Activated gamma-delta T cell treated with Interleukin-2 at 50 U/mL for 16 hours (primary cell): ENCODE measurements around the gene CNOT3.

Experiments used
- DNase-seq: peaks from one replicate; pipeline ENCODE4 v3.0.0-alpha.2; 2020

CNOT3 gene

DNA sequence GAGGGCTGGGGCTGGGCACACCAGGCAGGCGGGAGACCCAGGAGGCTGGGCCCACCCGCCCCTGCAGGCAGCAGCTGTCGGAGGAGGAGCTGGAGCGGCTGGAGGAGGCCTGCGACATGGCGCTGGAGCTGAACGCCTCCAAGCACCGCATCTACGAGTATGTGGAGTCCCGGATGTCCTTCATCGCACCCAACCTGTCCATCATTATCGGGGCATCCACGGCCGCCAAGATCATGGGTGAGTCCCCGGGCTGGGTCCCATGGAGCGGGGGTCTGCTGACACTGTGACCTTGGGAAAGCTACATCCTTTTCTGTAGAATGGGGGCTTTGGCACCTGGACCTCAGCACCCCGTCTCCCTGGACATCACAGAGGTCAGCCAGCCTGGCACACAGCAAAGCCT is 13.9 kb upstream of the CNOT3 start:
- no peak for DNase-seq

DNA sequence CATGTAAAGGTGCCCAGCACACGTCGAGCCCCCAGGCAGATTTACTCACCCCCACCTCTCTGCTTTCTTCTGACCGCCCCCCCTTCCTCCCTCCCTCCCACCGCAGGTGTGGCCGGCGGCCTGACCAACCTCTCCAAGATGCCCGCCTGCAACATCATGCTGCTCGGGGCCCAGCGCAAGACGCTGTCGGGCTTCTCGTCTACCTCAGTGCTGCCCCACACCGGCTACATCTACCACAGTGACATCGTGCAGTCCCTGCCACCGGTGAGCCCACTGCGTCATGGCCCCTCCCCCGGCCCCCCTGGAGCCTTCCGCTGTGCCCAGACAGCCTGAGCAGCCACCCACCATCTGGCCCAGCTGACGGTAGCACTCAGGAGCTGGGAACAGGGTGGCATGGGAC is 13.2 kb upstream of the CNOT3 start:
- DNase-seq = no peak

DNA sequence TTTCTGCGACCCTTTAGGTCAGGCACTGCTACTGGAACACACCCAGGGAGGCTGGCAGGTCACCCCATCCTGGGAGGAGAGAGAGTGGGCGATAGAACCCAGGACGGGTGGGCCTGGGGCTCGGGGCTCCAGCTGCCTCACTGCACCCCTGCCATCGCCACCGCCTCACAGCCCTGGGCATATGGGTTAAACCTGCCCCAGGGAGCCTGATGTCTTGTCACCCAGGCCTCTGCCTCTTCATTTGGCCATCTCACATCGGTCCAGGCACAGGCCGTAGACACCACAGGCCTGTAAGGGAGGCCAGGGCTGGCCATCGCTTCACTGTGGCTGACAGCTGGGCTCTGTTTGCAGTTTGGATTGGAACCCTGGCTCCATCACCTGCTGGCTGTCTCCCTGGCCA is 11.8 kb upstream of the CNOT3 start:
- no peak for DNase-seq

DNA sequence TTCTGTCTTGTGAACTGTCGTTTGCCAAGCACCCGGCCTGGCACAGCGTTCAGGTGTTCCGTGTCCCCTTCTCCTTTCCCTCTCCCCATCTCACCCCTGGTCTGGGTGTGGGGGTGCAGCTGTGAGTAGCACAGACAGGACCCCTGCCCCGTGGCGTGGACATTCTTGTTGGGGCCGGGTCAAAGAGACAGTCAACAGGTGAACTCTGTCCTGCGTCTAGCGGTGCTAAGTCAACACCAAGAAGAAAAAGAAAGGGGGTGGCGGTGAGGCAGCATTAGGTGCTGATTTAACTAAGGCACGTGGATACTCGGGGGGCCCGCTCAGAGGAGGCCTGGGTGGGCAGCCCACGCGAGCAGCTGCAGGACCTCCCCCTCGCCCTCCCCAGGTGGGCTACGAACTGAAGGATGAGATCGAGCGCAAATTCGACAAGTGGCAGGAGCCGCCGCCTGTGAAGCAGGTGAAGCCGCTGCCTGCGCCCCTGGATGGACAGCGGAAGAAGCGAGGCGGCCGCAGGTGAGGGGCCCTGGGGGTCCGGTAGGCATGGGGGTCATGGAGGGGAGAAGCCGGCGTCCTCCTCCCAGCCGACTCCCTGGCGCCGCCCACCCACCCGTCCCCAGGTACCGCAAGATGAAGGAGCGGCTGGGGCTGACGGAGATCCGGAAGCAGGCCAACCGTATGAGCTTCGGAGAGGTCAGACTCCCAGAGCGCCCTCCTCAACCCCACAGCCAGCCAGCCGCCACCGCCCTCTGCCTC is 9.7 kb upstream of the CNOT3 start:
- DNase-seq = no peak

DNA sequence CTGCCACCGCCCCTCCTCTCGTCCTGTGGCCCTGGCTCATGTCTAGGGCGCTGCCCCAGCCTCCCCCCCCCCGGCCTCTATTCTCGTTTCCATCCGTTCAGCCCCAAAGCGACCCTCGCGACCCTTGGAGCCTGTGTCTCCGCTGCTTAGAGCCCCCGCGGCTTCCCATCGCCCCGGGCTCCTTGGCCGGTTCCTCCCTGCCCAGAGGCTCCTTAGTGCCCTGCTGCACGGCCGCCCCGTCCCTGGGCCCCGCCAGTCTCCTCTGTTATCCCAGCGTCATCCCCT is 9.2 kb upstream of the CNOT3 start:
- no peak for DNase-seq

DNA sequence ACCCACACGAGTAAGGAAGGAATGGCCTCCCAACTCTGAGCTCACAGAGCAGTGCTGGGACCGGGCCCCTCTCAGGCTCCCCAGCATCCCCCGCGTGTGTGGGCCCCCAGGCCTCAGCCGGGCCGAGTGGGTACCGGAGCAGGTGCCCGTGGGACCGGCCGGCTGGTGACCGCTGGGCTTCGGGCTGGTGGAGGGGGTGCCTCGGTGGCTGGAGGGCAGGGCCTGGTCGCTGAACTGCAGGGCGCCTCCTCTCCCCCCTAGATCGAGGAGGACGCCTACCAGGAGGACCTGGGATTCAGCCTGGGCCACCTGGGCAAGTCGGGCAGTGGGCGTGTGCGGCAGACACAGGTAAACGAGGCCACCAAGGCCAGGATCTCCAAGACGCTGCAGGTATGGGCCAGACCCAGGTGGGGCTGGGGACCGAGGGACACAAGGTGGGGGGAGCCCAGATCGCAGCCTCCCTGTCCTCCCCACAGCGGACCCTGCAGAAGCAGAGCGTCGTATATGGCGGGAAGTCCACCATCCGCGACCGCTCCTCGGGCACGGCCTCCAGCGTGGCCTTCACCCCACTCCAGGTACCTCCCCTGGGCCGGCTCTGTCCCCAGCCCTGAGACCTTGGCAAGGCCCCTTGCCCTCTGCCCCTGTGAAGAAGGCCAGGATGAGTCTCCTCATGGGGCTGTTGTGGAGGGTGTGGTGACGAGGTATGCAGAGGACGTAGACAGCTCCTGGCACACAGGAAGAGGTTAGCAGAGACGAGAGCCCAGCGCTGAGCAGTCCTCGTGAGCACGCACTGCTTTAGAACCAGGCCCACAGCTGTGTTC is 8.6 kb upstream of the CNOT3 start:
- DNase-seq = no peak

DNA sequence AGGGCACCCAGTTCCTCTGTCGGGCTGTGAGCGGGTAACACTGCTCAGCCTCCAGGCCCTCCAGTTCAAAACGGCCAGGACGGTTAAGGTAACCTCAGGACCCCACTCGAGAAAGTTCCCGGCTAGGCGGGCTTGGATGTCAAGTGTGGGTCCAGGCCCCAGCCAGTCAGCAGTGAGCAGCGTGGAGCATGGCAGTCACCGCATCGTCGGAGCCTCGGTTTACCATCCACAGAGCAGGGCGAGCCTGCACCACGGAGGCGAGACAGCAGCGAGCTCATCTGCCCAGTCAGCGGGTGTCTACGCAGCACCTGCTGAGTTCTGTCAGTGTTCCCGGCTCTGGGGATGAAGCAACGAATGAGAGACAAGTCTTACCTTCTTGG is 8.0 kb upstream of the CNOT3 start:
- no peak for DNase-seq

DNA sequence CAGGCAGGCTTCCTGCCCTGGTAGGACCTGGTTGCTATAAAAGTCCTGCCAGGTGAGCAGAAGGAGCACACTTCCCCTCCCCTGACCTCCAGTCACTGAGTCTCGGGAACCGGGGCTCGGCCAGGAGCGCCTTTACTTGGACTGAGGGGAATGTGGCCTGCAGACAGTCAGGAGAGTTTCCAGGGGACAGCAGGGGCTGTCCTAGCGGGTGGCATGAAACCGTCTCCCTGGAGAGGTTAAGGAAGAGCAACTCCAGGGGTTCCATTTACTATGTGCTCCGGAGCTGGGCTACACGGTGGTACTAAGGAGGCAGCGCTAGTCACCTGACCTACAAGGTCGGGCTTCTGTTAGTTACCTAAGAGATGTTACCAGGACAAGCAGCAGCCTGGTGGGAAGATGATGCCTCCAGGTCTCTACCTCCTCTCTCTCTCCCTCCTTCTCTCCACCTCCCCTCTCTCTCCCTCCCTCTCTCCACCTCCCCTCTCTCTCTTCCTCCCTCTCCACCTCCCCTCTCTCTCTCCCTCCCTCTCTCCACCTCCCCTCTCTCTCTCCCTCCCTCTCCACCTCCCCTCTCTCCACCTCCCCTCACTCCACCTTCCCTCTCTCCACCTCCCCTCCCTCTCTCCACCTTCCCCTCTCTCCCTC is 4.1 kb upstream of the CNOT3 start:
- DNase-seq = no peak

DNA sequence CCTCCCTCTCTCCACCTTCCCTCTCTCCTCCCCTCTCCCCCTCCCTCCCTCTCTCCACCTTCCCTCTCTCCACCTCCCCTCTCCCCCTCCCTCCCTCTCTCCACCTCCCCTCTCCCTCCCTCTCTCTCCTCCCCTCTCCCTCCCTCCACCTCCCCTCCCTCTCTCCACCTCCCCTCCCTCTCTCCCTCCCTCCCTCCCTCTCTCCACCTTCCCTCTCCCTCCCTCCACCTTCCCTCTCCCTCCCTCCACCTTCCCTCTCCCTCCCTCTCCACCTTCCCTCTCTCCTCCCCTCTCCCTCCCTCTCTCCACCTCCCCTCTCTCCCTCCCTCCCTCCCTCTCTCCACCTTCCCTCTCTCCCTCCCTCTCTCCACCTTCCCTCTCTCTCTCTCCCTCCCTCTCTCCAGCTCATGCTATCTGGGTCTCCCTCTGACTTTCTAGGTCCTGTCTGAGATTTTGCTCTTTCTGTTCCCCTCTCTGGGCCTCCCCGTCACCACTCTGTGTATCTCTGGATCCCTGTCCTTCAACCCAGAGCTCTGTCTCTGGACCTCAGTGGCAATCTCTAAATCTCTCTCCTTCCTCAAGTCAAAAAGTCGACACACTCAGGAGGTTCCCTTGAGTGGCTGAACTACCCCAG is 3.5 kb upstream of the CNOT3 start:
- DNase-seq = no peak

DNA sequence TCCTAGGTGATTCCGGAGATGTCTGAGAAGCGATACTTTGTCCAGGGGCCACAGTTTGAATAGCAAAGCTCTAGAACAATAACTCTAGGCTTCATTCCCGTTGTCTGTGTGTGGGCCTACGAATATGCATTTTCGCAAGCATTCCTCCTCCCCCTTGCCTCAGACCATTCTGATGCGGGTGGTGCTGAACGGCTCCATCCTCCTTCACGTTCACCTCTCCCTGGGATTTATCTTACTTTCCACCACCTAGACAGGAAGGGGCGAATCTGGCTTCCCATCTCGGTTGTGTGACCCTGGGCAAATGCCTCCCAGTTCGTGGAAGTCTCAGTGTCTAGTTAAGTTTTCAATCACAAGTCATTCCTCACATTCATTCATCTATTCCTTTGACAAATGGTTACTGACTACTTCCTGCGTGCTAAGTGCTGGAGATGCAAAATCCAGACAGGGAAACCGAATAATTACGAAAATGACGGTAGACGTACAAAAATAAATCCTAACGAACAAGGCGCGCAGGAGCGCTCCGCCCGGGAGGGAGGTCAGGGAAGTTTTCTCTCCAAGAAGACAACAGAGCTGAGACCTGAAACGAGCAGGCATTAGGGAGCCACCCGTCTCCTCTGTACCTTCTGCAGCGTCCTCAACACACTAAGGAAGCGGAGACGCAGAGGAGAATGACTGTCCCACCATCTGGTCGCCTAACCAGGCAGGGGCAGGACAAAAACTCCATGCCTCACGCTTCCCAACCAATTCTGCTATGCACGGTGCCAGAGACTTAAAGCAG is 1.3 kb upstream of the CNOT3 start:
- DNase-seq = no peak

DNA sequence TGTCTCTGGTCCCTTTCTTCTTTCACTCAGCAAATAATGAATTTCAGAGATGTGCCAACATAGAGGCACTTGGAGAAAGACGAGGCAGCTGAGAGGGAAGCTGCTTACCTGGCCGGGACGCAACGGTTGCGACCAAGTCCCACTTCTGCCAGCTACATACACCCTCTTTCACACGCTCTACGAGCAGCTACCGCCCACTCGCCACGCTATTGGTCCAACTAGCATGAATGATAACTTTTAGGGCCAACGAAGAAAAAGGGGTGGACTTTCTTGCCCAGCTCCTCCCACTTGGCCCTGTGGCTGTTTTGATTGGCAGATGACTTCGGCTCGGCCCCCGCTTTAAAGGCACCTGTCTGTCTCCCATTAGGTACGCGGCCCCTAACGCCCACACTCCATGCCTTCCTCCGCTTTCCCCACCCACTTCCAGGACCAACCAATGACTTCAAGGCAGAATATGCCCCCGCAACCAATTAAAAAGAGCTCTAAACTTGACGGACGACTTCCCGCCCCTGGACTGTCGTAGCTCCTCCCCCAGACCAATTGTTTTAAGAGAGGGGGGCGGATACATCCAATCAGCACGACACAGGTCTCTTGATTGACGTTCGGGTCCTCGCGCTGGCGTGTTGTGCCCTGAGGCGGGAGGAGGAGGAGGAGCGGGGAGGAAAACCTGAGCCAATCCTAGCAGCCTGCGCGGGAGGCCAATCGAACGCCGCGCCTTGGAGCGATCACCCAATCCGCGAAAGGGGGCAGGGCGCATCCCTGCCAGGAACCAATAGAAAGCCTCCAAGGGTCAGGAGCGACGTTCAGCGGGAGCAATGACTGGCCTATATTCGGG is 481 bp upstream of the CNOT3 start:
- DNase-seq = peak; percentile 99

DNA sequence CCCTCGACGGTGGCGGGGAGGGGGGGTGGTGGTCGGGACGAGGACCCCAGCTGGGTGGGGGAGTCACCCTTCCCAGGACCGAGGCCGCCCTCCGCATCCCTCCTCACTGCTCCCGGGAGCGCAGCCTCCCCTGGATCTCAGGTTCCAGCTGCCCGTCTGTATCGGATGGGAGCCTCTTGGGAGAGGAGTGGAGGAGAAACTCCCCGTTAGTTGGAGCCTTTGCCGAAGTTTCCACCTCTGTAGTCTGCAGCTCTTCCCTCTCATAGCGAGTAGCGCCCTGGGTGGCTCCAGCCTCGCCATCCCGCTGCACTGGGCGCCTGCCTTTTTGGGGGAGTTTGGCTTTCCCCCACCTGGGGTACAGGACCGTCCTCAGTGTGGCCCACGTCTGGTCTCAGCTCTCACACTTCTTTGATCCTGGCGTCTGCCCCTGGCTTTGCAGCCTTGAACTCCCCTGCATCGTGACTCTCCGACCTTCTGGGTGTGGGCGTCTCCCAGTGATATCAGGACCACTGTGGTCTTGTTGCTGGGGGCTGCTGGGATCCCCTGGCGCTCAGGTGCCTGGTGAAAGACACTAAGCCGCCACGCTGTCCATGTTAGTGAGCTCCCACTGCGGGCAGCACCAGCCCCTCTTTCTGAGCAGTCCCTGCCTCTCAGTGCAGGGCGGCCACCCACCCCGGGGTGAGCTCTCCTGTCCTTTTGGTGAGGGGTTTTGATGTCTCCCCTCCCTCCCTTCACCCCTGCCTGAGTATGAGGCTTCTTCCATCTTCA is 1.1 kb downstream of the CNOT3 start:
- DNase-seq = no peak

DNA sequence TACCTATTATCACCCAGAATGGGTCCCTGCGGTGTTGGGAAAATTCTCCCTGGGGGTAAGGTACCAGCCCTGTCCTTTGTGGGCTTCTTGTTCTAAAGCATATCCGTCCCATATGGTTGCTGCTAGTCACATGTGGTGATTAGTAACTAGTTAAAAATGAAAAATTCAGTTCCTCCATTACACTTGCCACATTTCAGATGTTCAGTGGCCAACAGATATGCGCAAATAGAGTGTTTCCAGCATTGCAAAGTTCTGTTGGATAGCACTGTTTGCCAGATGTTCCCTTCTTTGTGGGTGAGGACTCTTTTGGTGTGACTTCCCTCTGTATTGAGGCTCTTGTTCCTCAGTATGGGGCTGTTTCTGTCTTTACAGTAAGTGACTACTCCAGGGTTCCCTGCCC is 3.8 kb downstream of the CNOT3 start:
- no peak for DNase-seq

DNA sequence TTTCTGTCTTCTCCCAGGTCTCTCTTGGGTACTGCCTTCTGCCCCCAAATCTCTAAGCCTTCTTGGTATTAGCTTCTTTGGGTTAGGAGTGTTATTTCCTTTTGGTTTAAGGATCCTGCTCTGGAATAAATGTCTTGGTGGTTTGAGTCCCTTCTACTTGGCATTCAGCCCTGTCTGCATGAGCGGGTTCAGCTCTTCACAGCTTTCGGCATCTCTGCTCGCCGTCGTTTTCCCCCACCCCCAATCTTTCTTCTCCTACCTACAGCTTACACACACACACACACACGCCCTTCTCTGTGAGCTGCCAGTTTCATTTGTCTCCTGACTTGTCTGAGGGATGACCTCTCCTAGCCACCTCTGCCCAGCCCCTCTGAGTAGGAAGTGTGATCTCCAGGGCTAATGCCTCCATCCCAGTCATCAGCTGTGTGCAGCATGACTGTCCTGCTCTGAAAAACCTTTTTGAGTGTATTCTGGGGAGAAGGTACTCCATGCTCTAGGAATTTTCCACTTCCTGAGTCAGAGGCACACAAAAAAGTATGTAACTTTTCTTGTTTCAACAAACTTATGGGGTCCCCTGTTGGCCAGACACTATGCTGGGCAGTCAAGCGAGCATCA is 4.7 kb downstream of the CNOT3 start:
- DNase-seq = no peak

DNA sequence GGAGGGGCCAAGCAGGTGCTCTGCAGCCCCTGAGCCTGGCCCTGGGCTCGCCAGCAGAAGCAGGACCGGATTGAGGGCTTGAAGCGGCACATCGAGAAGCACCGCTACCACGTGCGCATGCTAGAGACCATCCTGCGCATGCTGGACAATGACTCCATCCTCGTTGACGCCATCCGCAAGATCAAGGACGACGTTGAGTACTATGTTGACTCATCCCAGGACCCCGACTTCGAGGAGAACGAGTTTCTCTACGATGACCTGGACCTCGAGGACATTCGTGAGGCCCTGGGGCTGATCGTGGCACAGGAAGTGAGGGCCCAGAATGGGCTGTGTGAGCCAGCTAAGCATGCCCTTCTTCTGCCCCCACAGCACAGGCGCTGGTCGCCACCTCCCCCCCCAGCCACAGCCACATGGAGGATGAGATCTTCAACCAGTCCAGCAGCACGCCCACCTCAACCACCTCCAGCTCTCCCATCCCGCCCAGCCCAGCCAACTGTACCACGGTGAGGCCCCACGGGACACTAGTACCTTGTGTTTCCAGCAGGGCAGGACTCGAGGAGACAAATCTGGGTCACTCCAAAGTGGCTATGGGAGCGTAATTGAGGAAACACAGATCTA is 8.1 kb downstream of the CNOT3 start:
- no peak for DNase-seq

DNA sequence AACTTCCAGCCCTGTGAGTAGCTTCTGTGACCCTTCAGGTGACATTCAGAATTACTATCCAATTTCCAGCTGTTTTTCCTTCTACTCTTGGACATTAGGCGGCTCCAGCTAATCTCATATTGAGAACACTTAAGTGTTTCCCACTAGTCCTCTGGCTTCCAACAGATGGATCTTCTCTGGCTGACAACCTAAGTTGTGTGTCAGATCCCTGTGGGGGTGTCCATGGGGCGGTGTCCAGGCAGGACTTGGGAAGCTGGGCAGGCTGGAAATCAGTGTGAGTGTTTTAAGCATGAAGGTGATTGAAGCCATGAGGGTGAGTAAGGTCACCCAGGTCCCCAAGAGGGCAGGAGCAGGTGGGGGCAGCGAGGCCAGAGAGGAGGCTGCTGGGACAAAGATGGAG is 10.1 kb downstream of the CNOT3 start:
- no peak for DNase-seq

DNA sequence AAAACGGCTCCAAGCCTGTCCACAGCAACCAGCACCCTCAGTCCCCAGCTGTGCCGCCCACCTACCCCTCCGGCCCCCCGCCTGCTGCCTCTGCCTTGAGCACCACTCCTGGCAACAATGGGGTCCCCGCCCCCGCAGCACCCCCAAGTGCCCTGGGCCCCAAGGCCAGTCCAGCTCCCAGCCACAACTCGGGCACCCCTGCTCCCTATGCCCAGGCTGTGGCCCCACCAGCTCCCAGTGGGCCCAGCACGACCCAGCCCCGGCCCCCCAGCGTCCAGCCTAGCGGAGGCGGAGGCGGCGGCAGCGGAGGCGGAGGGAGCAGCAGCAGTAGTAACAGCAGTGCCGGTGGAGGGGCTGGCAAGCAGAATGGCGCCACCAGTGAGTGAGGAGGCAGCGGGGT is 10.6 kb downstream of the CNOT3 start:
- no peak for DNase-seq

DNA sequence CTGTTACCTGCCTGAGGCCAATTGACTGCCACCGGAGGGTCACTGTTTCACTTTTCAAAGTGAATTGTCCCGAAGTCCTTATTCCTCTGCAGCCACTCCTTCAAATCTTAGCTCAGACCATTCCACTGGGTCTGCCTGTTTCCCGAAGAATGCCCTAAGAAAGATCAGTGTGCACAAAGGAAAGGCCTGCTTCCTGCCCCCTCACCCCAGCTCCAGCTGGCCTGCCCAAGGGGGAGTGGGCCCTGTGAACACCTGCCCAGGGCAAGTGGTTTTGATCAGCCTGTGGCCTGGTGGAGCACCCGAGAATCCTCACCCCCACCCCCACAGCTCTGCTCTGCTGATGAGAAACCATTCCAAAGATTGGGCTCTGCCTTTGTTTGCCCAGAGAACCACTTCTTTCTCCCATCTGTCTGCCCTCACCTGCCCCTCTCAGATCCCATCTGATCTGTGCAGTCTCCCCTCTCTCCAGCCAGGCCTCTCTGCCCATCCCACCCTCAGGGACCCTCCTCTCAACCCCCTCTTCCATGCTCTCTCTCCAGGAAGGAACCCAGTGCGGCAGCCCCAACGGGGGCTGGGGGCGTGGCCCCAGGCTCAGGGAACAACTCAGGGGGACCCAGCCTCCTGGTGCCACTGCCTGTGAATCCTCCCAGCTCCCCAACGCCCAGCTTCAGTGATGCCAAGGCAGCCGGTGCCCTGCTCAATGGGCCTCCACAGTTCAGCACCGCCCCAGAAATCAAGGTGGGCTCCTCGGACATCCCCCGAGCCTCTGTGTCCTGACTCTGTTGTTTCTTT is 11.7 kb downstream of the CNOT3 start:
- DNase-seq = no peak

DNA sequence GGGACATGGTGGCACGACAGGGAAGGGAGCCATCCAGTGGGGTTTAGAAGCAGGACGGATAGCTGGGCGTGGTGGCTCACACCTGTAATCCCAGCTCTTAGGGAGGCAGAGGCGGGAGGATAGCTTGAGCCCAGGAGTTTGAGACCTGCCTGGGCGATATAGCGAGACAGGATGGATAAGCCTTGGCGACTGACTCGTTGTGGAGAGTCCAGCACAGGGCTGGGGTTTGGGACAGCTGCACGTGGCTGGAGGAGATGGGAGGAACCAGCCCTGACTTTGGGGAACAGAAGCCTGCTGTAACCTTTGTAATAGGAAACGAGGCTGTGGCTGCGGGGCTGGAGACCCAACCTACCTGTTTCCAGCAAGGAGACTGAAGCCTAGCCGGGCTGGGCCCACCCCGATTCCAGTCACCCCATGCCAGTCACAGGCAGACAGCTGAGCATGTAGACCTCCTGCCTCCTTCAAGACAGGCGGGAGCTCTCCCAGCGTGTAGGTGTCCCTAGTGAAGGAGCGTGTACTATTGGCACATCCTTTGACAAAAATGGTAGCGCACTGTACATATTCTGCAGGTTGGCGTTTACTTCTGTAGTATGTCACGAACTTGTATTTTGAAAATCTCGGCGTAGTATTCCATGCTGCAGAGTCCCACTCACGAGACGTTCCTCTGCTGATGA is 13.9 kb downstream of the CNOT3 start:
- no peak for DNase-seq
